Stimulated activated CD8-positive, alpha-beta memory T cell treated with anti-CD3 and anti-CD28 coated beads, Interleukin-7, amount 100 ng/mL, for 1 hour (primary cell): ENCODE data around the gene ARL5A.
"Not testable (repeated sequence)": the region's sequence is repeated elsewhere in the genome, so short reads cannot be mapped to it uniquely, and the experiment has no call there.

ENCODE experiments used
- DNase-seq, 2 donors: peaks; one replicate each; pipeline ENCODE4 v3.0.0-alpha.2; 2020; ENCODE audit warnings: low read depth in 2 of 2

The ARL5A gene, protein sequence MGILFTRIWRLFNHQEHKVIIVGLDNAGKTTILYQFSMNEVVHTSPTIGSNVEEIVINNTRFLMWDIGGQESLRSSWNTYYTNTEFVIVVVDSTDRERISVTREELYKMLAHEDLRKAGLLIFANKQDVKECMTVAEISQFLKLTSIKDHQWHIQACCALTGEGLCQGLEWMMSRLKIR

DNA sequence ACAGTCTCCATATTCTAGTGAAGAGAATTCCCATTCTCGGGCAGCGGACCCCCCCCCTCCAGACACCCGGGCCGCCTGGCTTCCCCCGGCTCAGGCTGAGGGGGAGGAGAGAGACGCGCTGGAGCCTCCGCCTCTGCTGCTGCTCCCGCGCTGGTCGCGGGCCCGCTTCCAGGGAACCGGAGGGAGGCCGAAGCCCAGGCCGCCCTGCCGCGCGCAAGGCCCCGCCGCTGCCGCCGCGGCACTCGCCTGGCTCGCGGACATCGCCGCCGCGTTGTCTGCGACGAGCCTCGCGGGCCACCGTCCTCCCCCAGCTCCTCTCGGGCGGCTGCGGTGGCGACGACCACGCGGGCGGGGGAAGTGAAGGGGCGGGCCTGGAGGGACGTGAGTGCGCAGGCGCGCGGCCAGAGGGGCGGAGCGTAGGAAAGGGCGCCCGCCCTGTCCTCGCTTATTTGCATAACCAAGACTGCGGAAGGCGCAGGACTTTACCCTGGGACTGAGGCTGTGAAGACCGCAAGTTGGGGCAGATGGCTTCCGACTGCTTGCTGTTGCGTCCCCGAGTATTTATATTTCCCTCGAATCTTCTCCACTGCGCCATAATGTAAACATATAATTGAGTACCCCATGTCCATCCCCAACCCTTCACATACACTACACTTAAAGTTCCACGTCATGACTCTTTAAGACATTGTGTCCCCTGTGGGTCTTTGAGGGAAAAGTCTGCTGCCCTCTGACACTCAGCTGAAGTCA, at the start of gene ARL5A:
Gene ARL5A (minus strand): TSS at position 279 of the 747 bp plus-strand sequence. CDS start 245 bp downstream, at position 34.
- peak; percentile 91 to 93 for DNase-seq

DNA sequence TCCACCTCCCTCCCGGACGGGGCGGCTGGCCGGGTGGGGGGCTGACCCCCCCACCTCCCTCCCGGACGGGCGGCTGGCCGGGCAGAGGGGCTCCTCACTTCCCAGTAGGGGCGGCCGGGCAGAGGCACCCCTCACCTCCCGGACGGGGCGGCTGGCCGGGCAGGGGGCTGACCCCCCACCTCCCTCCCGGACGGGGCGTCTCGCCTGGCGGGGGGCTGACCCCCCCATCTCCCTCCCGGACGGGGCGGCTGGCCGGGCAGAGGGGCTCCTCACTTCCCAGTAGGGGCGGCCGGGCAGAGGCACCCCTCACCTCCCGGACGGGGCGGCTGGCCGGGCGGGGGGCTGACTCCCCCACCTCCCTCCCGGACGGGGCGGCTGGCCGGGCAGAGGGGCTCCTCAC, 47.4 kb upstream of the ARL5A start:
- DNase-seq = not testable (repeated sequence)

DNA sequence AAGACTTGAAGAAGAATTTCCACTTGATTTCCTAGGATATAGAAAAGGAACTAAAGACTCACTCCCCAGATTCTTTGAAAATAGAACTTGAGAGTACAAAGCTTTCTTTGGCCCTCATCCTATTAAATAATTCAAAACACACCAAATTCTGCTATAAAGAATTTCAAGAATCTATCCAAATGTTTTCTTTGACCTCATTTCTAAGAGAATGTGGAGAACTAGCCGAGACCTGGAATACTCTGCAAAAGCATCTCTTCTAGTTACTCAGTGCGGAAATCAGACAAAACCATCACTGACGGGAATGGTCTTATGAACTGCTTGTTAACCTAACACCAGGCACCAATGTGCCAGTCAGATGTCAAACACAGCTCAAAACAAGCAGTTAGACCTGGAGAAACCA, 44.2 kb upstream of the ARL5A start:
- no peak for DNase-seq

DNA sequence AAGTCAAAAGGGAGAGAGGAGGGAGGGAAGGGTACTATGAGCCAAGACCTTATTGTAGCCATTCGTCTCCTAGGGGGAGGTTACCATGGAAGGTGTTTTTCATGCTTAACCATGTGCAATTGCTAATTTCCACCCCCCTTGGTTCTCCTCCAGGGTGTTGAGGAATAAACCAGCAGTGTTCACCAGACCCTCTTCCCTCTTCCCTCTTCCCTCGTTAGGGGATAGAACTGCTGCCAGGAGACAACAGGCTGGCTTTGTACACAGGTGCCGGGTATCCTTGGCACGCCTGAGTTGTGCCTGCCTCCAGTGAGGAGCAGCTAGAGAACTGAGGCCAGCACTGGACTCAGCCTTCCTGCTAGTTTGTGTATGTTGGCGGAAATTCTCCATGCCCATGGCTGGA, 41.1 kb upstream of the ARL5A start:
- DNase-seq = no peak

DNA sequence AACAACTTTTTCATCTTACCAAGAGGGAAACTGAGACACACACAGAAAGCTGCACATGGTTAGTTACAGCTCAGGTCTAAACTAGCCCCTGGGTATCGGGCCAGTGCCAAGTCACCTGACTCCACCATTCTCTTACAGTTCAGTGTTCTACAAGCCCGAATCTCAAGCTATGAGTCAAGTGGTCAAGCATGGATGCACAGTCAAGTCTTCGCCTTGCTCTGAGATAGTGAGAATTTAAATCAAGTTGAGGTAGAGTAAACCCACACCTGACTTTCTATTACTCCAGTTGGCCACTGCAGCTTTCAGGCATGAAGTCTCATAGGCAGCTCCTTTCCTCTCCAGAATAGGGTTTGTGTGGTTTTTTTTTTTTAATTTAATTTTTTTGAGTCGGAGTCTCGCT, 34.5 kb upstream of the ARL5A start:
- DNase-seq = no peak

DNA sequence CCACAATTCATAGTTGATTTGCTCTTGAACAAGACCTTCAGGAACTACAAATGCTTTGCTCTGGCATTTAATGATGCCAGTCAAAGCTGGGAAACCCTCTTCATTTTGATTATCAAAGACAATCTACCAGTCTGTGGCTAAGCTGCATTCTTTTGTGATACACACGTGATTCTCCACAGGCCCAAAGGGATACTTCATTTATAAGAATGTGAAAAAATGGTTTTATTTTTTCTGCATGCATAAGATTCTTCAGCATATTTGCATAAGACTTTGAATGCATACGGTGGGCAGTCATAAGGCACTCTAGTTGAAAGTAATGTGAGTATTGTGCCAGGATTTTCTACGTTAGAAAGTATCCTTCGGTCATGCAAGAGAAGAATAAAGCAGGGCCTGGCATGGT, 33.0 kb upstream of the ARL5A start:
- DNase-seq = no peak

DNA sequence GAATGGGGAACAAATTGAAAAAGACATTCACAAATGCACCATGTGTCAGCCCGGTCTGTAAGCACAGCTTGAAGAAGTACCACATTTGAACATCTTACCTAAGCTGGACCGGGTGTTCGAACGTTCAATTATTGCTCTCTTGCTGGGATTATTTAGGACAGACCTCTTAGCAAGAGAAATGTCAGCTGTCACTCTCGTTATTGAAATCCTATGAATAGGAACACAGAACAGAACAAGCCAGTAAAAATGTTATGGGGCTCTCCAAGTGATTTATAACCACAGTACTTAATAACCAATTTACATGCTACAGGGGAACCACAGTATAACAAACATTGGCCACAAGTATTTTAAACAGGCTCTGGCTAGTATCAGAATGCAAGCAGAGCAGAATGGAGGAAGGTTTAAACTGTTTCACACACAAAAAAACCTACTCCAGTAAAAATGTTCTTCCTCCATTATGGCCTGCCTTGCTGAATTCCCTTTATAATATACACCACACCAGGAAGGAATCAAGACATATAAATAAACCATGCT, 32.5 kb upstream of the ARL5A start:
- DNase-seq = no peak

DNA sequence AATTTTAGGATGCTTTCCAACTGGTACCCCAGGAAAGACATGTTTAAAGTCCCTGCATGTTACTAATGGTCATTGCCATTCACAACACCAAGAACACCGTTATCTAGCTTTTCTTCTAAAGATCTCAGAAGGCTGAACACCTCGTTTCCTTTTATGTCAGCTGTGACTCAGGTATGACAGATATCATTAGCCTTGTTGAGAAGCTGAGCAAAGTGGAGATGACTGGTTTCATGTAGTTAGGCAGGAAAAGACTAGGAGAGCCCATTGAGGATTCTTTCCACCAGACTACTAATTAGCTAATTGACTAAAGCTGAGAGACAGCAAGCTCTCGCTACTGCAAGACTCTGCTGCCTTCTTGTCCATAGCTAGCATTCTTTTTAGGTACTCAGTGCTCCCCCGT, 32.0 kb upstream of the ARL5A start:
- no peak for DNase-seq

DNA sequence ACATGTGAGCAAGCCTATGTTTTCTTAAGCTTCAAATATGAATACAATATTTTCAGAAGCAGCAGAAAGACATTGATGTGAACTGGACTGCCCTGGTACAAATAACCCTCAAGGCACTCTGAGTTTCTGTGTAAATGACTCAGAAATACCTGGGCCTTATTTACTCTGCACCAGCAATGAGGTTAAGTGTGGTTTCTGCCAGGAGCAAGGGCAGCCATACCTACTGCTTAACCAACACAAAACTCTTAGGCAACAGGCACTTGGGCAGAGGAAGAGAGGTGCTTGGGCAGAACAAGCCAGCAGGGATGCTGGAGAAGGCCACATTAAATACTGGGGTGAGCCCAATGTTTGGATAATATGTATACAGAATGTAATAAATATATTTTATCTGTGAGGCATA, 29.4 kb upstream of the ARL5A start:
- DNase-seq = no peak

DNA sequence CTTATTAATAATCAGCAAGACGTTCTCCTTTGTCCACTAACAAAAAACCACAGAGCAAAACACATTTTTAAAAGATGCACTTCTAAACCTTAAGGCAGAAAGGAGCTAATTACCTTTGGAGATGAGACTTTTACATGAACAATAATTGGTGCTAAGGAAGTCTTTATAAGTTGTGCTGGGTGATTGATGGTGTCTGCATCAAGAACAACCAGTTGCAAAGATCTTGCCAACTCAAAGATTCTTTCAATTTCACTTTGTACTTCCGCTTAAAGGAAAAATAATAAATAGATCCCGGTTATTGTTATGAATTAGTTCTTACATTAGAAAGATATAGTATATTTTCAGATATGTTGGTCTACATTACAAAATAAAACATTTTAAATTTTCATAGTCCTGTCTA, 26.9 kb upstream of the ARL5A start:
- DNase-seq = no peak

DNA sequence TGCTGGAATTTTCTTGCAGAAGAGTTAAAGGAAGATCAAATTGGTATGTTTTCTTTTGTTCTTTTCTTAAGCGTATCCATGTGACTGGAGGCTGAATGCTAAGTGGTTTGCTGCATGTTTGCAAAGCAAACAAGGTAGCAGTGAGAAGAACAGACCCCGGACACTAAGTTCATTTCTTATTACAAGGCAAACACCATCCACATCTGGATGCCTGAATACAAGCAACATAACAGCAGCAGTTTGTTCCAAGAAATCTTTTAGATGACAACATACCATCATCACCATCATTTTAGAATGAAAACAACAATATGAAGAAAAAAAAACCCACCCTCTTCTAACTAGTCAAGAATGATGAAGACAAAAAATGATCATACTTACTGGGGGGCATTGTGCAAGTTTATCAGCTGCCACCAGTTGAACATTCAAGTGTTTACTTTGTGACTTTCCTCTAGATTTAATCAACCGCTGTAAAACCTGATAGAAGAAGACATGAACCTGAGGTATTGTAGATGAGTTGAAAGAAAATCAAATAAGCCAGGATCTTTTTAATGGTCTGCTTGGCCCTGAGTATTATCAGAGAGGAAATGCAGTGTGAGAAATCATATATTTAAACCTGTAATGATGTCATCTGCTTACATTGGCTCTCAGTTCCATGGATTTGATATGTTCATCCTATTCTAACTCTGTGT, 25.0 kb upstream of the ARL5A start:
- no peak for DNase-seq

DNA sequence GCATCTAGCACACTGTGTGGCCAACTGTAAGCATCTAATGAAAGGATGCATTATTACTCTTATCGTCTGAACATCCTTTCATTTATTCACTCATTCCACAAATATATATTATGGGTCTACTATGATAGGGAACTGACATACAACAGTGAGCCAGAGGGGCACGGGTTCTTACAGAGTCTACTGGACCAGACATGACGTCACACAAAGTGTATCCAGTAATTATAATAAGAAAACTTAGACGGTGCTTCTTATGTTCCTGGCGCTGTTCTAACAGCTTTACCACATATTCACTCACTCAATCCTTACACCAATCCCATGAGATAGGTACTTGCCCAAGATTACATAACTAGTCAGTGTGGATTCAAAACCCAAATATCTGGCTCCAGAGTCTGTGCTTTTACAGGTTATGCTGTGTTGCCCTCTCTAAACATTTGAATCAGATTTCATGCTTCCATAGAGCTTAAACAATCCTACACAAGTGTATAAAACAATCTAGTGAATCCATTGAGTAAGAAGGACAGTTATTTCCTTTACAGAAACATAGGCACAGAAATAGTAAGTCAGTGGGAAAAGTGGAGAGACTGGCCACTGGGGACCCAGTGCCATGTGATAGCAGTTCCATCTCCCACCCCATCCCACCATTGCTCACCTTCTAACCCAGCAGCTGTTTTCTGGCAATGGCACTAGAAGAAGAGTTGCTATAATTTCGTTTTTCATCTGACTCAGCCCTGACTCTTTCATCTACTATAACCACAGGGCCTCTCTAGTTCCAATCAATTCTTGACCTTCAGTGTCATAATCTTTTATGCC, 24.2 kb upstream of the ARL5A start:
- DNase-seq = no peak

DNA sequence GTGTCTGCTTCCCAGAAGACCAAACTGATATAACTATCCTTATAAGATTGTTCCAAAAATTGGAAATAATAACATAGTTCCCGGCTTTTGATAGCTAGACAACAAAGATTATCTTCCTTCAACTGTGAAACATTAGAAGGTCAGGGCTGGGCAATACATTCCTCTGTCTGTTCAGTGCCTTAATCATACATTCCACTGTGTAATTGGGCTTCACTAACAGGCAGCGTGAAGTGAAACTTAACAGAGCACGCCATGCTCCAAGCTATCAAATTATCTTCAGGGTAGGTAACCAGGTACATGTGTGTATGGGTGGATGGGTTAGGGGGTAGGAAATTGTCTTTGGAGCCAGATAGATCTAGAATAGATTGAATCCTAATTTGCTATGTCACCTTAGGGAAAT, 23.5 kb upstream of the ARL5A start:
- DNase-seq = no peak

DNA sequence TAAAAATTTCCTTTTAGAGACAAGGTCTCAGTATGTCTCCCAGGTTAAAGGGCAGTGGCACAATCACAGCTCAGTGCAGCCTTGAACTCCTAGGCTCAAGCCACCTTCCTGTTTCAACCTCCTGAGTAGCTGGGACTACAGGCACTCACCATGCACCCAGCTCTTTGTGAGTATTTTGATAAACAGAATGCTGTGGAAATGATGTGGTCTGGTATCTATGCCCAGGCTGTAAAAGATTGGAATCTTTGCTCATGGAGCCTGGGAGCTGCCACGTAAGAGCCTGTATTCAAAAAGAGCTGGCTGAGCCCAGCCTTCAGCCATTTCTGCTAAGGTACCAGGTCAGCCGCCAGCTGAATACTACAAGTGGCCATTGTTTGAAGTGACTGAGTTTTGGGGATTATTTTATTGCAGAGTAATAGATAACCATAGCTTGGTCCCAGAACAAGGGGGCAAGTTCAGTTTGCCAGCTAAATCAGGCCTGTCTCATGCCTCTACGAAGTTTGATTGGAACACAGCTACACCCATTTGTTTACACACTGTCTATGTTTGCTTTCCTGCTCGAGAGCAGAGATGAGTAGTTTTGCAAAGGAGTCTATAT, 21.3 kb upstream of the ARL5A start:
- no peak for DNase-seq

DNA sequence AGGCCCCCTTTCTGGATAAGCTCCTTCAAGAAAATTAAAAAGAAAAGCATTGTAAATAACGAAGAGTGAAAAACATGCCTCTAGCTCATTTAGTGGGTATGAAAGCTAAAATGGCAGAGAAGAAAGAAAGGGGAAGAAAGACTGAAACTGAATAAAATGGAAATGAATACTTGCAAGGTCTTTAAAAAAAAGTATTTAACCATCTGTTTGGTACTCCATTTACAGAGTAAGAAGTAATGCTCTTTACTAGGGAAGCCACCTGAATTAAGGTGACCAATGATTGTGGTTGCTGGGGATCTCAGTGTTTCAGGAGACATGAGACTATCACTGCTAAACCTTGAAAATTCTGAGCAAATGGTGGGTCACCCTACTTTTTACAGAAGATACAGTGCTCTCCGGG, 17.7 kb upstream of the ARL5A start:
- no peak for DNase-seq

DNA sequence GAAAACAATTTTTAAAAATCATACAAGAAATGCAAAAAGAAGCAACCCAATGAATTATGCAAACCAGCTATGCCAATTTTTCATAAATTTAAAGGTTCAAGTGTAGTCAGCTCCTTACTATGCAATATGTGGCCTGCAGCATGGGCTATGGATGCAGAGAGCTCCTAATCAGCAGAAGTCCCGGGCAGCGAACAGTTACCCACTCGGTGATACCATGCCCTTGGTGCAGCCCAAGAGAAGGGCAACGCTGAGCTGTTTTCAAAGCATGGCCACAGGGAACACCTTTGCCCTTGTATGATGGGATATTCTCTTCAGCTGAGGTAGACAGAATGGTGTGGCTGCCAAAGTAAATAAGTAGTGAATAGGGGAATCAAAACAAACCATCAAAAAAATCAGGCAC, 17.3 kb upstream of the ARL5A start:
- DNase-seq = no peak

DNA sequence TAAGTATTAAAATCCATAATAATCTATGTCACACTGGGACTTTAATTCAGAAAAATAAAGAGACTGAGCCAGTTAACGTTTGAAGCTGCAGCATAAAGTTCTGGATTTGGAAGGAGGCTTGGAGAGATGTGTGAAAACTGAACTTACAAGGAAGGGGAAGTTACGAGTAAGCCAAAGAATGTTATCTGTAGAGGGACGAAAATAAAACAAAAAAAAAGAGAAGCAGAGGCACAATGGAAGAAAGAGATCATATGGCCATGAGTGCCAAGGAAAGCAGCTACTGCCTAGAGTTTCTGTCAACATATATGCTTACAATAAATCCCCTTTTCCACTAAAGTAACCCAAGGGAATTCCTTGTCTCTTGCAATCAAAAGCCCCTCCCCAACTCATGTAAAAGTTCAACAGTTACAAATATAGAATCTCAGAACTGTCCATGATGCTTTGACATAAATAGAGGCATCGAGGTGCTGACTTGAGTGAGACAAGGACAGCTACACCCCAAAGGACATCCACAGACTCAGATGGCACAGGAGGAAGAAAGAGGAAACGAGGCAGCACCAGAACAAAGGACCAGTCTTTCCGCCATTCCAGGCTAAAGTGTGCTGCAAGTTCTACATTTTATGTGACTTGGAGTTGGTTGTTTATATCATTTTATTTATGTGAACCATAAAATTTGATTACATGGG, 16.1 kb upstream of the ARL5A start:
- DNase-seq = no peak

DNA sequence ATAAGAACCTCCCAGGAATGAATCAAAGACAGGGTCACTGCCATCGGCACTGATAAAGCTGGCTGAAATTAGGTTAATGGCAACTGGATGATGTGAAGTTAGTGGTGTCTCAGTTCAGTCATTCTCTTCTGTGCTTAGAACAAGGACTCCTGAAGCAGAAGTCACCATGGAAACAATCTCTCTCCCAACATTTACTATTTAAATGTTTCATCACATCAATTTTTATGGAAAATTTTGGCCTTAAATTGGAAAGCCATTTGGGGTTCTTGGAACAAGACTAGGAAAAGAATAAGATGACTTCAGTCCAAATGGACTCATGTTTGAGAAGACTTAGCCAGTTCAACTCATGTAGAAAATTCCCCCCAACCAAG, 15.5 kb upstream of the ARL5A start:
- no peak for DNase-seq

DNA sequence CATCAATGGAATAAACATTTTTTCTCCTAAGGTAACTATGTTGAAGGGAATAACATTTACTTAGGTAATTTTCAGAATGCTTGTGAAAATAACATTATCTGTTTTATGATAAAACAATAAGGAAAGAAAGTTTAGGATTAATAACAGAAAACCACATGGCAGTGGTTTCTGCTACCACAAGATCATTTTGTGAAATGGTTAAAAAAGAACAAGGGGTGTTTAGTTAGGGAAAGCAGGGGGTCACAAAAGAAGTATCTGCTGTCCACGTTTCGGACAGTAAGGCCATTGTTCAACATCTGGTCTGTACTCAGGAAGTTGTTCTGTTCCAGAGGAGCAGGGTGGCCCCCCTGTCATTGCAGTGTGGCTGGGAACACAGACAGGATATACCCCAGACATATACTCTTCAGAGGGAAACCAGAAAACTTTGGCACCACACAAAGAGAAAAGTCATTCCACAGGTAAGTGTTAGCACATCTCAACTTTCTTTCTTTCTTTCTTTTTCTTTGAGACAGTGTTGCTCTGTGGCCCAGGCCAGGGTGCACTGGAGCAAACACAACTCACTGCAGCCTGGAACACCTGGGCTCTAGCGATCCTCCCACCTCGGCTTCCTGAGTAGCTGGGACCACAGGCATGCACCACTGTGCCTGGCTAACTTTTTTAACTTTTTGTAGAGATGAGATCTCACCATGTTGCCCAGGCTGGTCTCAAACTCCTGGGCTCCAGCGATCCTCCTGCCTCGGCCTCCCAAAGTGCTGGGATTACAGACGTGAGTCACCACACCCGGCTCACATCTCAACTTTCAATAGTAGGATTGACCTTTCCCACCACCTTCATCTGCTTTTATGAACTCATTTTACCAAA, 14.8 kb upstream of the ARL5A start:
- no peak for DNase-seq

DNA sequence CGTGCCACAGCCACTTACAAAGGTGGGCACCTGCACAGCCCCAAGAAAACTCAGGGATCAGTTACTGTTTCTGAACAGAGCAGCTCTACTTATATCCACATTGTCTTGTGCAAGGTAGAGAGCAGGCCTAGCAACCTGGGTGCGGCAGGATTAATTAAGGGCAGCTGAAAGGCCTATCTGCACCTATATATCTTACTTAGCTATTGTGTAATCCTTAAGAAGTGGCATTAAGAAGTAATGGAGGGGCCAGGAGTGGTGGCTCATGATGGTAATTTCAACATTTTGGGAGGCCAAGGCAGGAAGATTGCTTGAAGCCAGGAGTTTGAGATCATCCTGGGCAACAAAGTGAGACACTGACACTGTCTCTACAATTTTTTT, 12.8 kb upstream of the ARL5A start:
- no peak for DNase-seq
